ENCODE data around the gene TRIM56.
A peak's percentile ranks its signal among the peaks of the same experiment; 100 is the strongest.
"Not testable (repeated sequence)": the region's sequence is repeated elsewhere in the genome, so short reads cannot be mapped to it uniquely, and the experiment has no call there.

TRIM56 gene, protein sequence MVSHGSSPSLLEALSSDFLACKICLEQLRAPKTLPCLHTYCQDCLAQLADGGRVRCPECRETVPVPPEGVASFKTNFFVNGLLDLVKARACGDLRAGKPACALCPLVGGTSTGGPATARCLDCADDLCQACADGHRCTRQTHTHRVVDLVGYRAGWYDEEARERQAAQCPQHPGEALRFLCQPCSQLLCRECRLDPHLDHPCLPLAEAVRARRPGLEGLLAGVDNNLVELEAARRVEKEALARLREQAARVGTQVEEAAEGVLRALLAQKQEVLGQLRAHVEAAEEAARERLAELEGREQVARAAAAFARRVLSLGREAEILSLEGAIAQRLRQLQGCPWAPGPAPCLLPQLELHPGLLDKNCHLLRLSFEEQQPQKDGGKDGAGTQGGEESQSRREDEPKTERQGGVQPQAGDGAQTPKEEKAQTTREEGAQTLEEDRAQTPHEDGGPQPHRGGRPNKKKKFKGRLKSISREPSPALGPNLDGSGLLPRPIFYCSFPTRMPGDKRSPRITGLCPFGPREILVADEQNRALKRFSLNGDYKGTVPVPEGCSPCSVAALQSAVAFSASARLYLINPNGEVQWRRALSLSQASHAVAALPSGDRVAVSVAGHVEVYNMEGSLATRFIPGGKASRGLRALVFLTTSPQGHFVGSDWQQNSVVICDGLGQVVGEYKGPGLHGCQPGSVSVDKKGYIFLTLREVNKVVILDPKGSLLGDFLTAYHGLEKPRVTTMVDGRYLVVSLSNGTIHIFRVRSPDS

DNA sequence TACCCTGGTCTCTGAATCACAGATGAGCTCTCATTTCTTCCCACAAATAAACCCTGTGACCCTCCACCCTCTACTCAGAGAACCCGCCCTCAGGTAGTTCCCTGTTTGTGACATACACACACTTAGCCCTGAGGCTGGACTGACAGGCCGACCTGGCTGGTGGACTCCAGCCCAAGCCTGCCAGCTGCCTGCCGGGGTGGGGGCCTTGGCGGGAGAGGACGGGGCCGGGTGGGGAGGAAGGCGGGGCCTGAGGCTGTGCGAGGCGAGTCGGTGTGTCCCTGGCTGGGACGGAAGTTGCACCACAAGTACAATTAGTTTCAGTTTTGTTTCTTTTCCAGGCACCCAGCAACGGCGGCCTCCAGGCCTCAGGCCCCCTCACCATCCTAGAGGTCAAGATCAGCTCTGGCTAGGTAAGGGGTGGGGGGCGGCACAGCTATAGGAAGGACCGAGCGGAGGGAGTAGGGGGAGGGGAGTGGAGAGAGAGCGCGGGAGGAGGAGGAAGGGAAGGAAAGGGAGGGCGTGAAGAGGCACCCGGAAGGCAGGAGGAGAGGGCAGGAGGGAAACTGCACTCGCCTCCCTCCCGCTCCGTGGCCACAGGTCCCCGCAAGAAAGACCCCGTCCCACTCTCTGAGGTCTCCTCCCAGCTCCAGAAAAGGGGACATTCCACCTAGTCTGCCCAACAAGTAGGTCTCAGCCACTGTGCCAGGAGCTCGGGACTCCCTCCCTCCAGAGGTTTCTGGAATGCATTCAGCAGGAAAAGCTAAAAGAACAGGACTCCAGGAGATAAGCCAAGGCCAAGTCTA is at the start of gene TRIM56:
Gene TRIM56 (plus strand): TSS at position 320 of the 803 bp plus-strand sequence. CDS start 1,832 bp downstream, outside the sequence.
- Histone ChIP-seq H3K4me3 (peak within 1 kb of the TSS; percentile 58 to 74 (median 65)), H3K27ac (peak within 1 kb of the TSS; percentile 76 to 100 (median 93))

DNA sequence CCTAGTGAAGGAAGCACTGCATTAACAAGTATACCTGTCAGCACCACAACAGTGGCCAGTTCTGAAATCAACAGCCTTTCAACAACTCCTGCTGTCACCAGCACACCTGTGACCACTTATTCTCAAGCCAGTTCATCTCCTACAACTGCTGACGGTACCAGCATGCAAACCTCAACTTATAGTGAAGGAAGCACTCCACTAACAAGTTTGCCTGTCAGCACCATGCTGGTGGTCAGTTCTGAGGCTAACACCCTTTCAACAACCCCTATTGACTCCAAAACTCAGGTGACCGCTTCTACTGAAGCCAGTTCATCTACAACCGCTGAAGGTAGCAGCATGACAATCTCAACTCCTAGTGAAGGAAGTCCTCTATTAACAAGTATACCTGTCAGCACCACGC is 49.3 kb upstream of the TRIM56 start:
- Histone ChIP-seq H3K27ac (no peak overlapping the region), H3K4me3 (no peak overlapping the region)

DNA sequence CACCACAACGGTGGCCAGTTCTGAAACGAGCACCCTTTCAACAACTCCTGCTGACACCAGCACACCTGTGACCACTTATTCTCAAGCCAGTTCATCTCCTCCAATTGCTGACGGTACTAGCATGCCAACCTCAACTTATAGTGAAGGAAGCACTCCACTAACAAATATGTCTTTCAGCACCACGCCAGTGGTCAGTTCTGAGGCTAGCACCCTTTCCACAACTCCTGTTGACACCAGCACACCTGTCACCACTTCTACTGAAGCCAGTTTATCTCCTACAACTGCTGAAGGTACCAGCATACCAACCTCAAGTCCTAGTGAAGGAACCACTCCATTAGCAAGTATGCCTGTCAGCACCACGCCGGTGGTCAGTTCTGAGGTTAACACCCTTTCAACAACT is 44.0 kb upstream of the TRIM56 start:
- not testable (repeated sequence) for H3K27ac ChIP-seq, H3K4me3 ChIP-seq

DNA sequence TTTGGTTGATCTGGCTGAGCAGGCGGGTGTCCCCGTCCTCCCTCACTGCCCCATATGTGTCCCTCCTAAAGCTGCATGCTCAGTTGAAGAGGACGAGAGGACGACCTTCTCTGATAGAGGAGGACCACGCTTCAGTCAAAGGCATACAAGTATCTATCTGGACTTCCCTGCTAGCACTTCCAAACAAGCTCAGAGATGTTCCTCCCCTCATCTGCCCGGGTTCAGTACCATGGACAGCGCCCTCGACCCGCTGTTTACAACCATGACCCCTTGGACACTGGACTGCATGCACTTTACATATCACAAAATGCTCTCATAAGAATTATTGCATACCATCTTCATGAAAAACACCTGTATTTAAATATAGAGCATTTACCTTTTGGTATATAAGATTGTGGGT is 26.9 kb upstream of the TRIM56 start:
- H3K4me3 ChIP-seq: no peak overlapping the region
- H3K27ac ChIP-seq: no peak overlapping the region

DNA sequence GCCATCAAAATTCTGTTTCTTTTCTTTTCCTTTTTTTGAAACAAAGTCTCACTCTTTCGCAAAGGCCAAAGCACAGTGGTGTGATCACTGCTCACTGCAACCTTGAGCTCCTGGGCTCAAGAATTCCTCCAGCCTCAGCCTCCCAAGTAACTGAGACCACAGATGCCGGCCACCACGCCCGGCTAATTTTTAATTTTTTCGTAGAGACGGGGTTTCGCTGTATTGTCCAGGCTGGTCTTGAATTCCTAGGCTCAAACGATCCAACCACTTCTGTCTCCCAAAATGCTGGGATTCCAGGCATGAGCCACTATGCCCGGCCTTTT is 25.7 kb upstream of the TRIM56 start:
- Histone ChIP-seq H3K4me3 (no peak overlapping the region), H3K27ac (no peak overlapping the region)

DNA sequence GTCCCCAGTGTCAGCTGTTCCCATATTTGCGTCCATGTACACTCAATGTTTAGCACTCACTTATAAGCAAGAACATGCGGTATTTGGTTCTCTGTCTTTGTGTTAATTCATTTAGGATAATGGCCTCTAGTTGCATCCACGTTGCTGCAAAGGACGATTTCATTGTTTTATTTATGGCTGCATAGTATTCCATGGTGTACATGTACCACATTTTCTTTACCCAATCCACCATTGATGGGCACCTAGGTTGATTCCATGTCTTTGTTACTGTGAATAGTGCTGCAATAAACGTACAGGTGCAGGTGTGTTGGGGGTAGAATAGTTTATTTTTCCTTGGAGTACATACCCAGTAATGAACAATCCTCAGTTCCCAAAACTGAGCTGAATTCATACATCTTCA is 24.3 kb upstream of the TRIM56 start:
- H3K4me3 ChIP-seq: no peak overlapping the region

DNA sequence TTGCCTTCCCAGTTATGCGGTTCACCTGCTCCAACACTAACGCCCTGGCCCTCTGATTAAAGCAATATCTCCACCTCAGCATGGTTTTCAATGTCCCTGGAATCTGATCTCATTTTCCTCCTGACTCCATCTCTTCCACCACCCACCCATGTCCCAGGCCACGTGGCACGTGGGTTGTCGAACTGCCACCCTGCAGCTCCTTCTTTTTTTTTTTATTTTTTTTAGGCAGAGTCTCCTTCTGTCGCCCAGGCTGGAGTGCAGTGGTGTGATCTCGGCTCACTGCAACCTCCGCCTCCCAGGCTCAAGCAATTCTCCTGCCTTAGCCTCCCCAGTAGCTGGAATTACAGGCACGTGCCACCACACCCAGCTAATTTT is 21.1 kb upstream of the TRIM56 start:
- H3K27ac ChIP-seq, H3K4me3 ChIP-seq: not testable (repeated sequence)

More for the DNA sequence above, 24.3 kb upstream of the TRIM56 start:
- H3K27ac ChIP-seq: no peak overlapping the region

DNA sequence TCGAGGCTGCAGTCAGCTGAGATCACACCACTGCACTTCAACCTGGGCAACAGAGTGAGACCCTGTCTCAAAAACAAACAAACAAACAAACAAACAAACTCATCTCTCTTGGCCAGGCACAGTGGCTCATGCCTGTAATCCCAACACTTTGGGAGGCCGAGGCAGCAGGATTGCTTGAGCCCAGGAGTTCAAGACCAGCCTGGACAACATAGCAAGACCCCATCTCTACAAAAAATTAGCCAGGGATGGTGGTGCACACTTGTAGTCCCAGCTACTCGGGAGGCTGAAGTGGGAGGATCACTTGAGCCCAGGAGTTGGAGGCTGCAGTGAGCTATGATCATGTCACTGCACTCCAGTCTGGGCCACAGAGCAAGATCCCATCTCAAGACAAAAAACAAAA is 20.1 kb upstream of the TRIM56 start:
- H3K4me3 ChIP-seq, H3K27ac ChIP-seq: not testable (repeated sequence)

DNA sequence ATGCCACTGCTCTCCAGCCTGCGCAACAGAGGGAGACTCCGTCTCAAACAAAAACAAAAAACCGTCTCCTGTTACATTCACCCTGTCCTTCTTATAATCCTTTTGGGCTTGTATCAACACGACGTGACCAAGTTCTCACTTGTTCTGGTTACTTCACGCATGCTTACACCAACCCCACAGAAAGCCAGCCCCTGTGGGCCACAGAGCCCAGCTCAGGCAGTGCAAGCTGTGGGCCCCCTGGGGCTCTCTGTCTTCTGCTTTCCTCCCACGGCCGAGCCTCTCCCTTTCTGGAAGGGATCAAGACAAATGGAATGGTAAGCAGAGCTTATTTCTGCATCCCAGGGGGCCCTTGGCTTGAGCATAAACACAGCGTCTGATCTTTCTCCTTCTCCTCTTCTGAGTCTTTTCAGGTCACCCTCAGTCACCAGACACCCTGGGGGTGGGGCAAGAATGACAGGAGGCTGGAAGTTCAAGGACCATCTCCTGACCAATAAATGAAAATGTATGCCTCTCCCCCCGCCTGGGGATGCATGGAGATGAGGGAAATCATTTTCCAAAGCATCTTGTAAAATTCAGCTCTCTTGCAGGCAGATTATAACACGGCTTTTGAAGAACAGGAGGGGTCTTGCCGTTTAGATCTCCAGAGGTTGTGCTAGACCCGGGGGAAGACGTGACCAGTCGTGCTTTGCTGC is 19.0 kb upstream of the TRIM56 start:
- no peak overlapping the region for H3K4me3 ChIP-seq
- no peak overlapping the region for H3K27ac ChIP-seq

DNA sequence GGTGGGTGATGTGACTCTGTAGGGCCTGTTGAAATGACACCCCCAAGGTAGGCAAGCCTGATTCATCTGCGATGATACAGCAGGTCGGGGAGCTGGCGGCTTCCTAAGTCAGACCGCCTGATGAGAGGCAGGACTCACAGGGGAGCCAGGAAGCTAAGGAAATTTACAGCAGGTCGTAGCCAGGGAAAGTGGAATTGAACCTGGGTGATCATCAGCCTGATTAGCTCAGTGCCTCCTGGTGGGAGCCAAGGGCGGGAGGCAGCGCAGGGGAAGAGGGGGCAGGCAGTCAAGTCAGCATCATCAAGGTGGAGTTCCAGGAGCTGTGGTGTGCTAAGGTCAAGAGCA is 18.5 kb upstream of the TRIM56 start:
- no peak overlapping the region for H3K4me3 ChIP-seq

DNA sequence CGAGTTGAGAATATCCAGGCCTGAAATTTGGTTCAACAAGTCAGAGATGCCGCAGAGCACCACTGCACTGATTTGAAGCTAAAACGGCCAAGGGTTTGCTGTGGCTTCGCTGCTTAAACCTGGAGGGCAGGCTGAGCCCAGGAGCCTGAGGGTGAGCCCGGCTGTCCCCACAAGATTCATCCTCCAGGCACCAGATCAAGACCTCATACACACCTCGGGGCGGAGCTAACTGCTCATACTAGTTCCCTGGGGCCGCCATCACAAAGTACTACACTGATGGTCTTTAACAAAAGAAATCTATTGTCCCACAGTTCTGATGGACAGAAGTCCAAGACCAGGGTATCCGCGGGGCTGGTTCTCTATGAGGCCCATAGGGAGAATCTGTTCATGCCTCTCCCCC is 16.9 kb upstream of the TRIM56 start:
- no peak overlapping the region for H3K27ac ChIP-seq
- no peak overlapping the region for H3K4me3 ChIP-seq

More for the DNA sequence above, 18.5 kb upstream of the TRIM56 start:
- H3K27ac ChIP-seq: no peak overlapping the region

DNA sequence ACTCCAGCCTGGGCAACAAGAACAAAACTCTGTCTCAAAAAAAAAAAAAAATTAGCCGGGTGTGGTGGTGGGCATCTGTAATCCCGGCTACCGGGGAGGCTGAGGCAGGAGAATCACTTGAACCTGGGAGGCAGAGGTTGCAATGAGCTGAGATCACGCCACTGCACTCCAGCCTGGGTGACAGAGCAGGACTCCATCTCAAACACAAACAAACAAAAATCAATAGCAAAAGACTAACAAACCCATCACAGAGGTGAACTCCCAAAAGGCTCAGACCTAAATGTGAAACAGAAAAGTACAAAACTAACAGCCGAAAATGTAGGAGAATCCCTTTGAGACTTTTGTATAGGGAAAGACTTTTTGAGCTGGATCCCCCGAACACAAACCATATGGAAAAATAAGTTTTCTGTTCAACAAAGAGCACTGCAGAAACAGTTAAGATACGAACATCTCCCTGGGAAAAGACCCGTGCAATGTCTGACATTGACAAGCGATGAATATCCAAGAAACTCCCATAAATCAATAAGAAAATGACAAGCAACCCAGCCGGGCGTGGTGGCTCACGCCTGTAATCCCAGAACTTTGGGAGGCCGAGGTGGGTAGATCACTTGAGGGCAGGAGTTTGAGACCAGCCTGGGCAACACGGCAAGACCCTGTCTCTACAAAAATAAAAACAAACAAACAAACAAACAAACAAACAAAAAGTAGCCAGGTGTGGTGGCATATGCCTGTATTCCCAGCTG is 13.7 kb upstream of the TRIM56 start:
- H3K27ac ChIP-seq, H3K4me3 ChIP-seq: not testable (repeated sequence)

DNA sequence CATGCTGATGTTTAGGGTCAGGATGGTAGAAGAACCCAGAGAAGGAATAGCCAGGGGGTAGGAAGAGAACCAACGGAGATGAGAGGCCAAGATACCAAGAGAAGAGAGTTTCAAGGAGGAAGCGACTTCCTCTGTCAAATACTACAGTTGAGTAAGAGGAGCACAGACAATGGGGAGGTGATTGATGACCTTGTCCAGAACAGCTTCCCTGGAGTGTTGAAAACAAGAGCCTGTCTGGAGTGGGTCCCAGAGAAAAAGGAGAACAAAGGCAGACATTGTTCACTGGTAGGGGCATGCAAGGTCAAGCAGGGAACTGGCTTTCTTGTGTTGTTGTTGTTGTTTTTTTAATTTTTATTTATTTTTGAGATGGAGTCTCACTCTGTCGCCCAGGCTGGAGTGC is 9.6 kb upstream of the TRIM56 start:
- Histone ChIP-seq H3K27ac (no peak overlapping the region), H3K4me3 (no peak overlapping the region)

DNA sequence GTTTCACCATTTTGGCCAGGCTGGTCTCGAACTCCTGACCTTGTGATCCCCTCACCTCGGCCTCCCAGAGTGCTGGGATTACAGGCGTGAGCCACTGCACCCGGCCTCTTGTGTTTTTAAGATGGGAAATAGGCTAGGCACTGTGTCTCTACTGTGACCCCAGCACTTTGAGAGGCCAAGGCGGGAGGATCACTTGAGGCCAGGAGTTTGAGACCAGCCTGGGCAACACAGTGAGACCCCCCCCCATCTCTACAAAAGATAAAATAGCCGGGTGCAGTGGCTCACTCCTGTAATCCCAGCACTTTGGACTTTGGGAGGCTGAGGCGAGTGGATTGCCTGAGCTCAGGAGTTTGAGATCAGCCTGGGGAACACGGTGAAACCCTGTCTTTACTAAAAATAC is 9.1 kb upstream of the TRIM56 start:
- H3K4me3 ChIP-seq, H3K27ac ChIP-seq: not testable (repeated sequence)

DNA sequence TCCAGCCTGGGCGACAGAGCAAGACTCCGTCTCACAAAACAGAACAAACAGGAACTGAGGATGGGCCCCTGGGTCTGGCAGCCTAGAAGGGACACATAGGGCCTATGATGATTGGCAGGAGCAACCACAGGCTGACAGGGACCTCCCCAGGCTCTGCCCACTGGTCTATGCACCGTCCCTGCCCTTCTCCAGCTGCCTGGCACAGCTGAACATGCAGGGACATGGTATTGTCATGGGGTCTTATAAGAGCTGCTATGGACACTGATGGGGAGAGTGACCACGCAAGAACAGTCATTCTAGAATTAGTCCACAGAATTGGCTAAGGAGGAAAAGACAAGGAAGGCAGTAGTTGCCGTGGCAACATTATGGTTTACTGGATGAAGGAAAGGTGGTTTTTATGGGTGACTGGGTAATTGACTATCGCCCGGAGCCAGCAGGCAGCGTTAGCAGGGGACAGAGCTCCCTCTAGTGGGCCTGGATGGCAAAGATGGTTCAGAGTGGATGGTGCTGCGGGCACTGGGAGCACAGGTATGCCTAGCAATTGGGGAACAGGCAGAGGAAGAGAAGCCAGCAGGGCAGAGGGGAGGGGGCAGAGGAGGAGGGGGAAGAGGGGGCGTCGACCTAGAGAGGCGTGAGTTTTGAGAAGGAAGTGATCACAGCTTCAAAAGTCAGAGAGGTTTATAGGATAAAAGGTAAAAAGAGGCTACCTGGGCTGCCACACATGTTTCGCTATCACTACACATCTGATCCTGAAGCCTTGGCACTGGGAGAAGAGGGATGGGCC is 7.8 kb upstream of the TRIM56 start:
- Histone ChIP-seq H3K27ac (no peak overlapping the region), H3K4me3 (no peak overlapping the region)

DNA sequence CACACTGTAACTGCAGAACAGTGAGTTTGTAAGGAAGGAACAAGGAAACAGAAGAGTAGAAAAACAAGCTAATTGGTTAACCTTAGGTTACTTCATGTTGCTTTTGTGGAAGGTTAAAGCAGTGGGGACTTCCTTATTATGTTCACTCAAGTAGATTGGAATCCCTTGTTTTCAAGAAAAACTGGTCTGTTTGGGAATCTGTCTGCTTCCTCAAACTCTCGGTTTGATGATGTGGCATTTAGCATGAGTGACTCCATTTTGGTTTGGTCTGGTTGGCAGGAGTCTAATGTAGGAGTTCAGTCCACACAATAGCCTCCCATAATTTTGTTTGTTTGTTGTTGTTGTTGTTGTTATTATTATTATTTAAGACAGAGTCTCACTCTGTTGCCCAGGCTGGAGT is 3.8 kb upstream of the TRIM56 start:
- Histone ChIP-seq H3K27ac (no peak overlapping the region), H3K4me3 (no peak overlapping the region)

DNA sequence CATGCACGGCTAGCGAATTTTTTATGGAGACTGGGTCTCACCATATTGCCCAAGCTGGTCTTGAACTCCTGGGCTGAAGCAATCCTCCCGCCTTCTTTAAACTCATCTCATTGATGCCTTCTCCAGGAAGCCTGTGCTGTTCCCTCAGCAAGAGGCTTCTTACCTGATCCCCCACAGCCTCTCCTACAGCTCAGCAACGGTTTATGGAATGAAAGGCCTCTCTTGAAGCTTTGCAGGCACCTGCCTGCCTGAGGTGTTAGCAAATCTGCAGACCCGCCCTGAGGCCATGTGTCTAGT is 468 bp upstream of the TRIM56 start:
- Histone ChIP-seq H3K4me3 (peak overlapping the region; percentile 58 to 74 (median 65)), H3K27ac (peak overlapping the region in 20 of 21 experiments; percentile 86 to 100 (median 94))

DNA sequence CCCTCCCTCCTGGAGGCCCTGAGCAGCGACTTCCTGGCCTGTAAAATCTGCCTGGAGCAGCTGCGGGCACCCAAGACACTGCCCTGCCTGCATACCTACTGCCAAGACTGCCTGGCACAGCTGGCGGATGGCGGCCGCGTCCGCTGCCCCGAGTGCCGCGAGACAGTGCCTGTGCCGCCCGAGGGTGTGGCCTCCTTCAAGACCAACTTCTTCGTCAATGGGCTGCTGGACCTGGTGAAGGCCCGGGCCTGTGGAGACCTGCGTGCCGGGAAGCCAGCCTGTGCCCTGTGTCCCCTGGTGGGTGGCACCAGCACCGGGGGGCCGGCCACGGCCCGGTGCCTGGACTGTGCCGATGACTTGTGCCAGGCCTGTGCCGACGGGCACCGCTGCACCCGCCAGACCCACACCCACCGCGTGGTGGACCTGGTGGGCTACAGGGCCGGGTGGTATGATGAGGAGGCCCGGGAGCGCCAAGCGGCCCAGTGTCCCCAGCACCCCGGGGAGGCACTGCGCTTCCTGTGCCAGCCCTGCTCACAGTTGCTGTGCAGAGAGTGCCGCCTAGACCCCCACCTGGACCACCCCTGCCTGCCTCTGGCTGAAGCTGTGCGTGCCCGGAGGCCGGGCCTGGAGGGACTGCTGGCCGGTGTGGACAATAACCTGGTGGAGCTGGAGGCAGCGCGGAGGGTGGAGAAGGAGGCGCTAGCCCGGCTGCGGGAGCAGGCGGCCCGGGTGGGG is 2.2 kb downstream of the TRIM56 start:
- peak overlapping the region in 1 of 21 experiments; percentile 30 for H3K27ac ChIP-seq
- H3K4me3 ChIP-seq: no peak overlapping the region
